GM12872 (cell line): Measurements from ENCODE around the gene NUMB.

Experiments
- CTCF ChIP-seq: IDR thresholded peaks from 3 replicates; pipeline ENCODE4 v1.5.1; 2011; ENCODE audit warnings: low read depth, mild to moderate bottlenecking, low read length, moderate library complexity; ENCODE audit not compliant: insufficient read depth

The NUMB gene

GRCh38 chr14:73457041-73457923, 1.1 kb downstream of the NUMB start:
- no peak for TF ChIP-seq CTCF

- TF ChIP-seq CTCF = no peak
These were observed 3.1 kb downstream of the NUMB start for GRCh38 chr14:73455294-73455693.

- no peak for TF ChIP-seq CTCF
These were observed 5.8 kb downstream of the NUMB start for GRCh38 chr14:73452341-73453186.

GRCh38 chr14:73443758-73444157, 14.6 kb downstream of the NUMB start:
- TF ChIP-seq CTCF = no peak

- TF ChIP-seq CTCF = no peak
These were observed 17.1 kb downstream of the NUMB start for GRCh38 chr14:73441286-73441685.

GRCh38 chr14:73438993-73439392, 19.4 kb downstream of the NUMB start:
- TF ChIP-seq CTCF = no peak

- TF ChIP-seq CTCF = no peak
These were observed 21.1 kb downstream of the NUMB start for GRCh38 chr14:73437206-73437605.
